Measurements from ENCODE around the gene NFKBIB. TPM values are rescaled to one million over a fixed set of nuclear protein-coding genes. Genes with fewer than 3 reads are reported as not detected.

Gene NFKBIB
- polyA plus RNA-seq, 1 donor from 2014 or later = 21.4 TPM

DNA sequence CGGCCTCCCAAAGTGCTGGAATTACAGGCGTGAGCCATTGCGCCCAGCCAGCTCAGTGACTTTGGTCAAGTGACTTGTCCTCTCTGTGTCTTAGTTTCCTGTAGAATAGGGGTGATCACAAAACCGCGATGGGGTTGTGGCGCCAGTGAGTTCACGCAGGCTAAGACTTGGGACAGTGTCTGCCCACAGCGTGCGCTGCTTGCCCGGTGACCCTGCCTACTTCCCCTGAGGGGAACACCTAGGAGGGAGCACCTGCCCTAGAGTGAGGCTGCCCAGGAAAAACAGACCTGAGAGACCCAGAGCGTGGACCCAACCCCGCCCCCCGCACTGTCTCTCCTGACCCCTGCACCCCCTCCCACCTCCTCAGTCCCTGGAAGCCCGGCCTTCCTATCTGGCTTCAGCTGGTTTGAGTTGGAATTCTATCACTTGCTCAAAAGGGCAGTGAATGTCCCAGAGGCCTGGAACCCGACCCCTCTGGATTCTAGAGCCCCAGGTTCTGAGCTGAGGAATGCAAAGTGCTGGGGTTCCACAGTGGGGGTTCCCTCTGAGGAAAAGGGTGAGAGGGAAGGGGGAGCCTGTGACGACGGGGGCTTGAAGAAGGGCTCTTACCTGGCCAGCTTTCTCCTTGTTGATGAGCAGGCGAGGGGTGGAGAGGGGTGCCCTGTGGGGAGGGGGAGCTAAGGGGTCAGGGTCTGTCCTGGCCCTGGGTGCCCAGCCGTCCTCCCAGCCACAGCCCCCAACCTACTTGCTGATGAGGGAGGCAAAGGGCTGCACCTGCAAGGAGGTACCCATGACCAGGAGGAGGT is 19.5 kb upstream of the NFKBIB start:
- H3F3A ChIP-seq (ENCODE audit: insufficient read depth, low read length, poor library complexity, severe bottlenecking) = no peaks in the 10 kb centered on the region
- H3K4me3 ChIP-seq (ENCODE audit: low read length) = no peak overlapping the region
- no peaks in the 10 kb centered on the region for H3K9me3 ChIP-seq (ENCODE audit: low read length)
- H3K9me2 ChIP-seq (ENCODE audit: insufficient read depth, low read length) = no peaks in the 10 kb centered on the region
- H3K79me2 ChIP-seq (replicated peaks; ENCODE audit: insufficient read depth, low read length) = no peaks in the 10 kb centered on the region
- no peaks in the 10 kb centered on the region for H3K27me3 ChIP-seq (ENCODE audit: insufficient read depth, low read depth, low read length)
- H4K20me1 ChIP-seq (ENCODE audit: insufficient read depth) = no peaks in the 10 kb centered on the region
- no peak overlapping the region for H2AFZ ChIP-seq (ENCODE audit: low read depth, low read length)
- TF ChIP-seq MXI1 (conservative IDR thresholded peaks at IDR 0.05; ENCODE audit: poor library complexity, severe bottlenecking) (no peak), EZH2 (IDR thresholded peaks at IDR 0.05; ENCODE audit: borderline replicate concordance, insufficient read depth, low read length, poor library complexity, severe bottlenecking) (no peak), TAF1 (IDR thresholded peaks at IDR 0.05; ENCODE audit: low read depth) (no peak), SMC3 (conservative IDR thresholded peaks at IDR 0.05; ENCODE audit: poor library complexity) (no peak), EP300 (conservative IDR thresholded peaks at IDR 0.05; ENCODE audit: poor library complexity, severe bottlenecking) (no peak), RAD21 (conservative IDR thresholded peaks at IDR 0.05) (no peak), POLR2AphosphoS5 (IDR thresholded peaks at IDR 0.05) (no peak)
- TF ChIP-seq, protein P1, sequence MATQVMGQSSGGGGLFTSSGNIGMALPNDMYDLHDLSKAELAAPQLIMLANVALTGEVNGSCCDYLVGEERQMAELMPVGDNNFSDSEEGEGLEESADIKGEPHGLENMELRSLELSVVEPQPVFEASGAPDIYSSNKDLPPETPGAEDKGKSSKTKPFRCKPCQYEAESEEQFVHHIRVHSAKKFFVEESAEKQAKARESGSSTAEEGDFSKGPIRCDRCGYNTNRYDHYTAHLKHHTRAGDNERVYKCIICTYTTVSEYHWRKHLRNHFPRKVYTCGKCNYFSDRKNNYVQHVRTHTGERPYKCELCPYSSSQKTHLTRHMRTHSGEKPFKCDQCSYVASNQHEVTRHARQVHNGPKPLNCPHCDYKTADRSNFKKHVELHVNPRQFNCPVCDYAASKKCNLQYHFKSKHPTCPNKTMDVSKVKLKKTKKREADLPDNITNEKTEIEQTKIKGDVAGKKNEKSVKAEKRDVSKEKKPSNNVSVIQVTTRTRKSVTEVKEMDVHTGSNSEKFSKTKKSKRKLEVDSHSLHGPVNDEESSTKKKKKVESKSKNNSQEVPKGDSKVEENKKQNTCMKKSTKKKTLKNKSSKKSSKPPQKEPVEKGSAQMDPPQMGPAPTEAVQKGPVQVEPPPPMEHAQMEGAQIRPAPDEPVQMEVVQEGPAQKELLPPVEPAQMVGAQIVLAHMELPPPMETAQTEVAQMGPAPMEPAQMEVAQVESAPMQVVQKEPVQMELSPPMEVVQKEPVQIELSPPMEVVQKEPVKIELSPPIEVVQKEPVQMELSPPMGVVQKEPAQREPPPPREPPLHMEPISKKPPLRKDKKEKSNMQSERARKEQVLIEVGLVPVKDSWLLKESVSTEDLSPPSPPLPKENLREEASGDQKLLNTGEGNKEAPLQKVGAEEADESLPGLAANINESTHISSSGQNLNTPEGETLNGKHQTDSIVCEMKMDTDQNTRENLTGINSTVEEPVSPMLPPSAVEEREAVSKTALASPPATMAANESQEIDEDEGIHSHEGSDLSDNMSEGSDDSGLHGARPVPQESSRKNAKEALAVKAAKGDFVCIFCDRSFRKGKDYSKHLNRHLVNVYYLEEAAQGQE (IDR thresholded peaks at IDR 0.05; ENCODE audit: borderline replicate concordance) = no peak
- TF ChIP-seq, protein P2, sequence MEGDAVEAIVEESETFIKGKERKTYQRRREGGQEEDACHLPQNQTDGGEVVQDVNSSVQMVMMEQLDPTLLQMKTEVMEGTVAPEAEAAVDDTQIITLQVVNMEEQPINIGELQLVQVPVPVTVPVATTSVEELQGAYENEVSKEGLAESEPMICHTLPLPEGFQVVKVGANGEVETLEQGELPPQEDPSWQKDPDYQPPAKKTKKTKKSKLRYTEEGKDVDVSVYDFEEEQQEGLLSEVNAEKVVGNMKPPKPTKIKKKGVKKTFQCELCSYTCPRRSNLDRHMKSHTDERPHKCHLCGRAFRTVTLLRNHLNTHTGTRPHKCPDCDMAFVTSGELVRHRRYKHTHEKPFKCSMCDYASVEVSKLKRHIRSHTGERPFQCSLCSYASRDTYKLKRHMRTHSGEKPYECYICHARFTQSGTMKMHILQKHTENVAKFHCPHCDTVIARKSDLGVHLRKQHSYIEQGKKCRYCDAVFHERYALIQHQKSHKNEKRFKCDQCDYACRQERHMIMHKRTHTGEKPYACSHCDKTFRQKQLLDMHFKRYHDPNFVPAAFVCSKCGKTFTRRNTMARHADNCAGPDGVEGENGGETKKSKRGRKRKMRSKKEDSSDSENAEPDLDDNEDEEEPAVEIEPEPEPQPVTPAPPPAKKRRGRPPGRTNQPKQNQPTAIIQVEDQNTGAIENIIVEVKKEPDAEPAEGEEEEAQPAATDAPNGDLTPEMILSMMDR (IDR thresholded peaks at IDR 0.05; ENCODE audit: poor library complexity, severe bottlenecking) = no peak
- H3K36me3 ChIP-seq (ENCODE audit: insufficient read depth, low read length) = no peaks in the 10 kb centered on the region
- H3K27ac ChIP-seq (ENCODE audit: low read length) = no peak overlapping the region
- H3K9ac ChIP-seq (ENCODE audit: low read length) = no peak overlapping the region
- H3K4me2 ChIP-seq (ENCODE audit: low read length) = no peak overlapping the region

DNA sequence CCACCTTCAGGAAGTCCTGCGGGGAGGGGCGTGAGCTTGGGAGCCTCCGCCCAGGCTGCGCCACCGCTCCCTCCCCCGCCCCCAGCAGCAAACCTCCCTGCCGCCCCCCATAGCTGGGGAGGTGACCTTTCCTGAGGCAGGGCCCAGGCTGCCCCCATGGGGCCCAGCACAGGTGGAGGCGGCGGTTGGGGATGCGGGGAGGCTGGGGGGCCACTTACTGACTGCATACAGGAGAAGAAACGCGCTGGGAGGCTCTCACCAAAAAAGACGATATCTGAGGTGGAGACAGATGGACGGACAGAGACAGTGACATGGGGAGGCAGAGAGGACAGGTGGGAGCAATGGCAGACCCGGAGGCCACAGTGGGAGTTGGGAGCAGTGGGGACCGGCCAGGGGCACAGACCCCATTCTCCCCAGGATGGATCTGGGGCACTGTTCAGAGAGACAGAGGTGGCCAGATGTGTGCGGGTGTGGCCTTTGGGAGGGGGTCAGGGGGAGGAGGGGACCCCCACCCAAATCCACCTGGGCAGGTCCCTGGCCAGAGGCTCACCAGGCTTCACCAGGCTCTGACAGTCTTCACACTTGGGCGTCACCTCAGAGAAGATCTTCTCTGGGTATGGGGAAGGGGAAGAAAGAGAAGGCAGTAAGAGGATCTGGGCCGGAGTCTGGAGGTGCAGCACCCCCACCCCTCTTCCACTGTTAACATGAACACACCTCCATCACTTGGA is 18.7 kb upstream of the NFKBIB start:
- no peak overlapping the region for H2AFZ ChIP-seq (ENCODE audit: low read depth, low read length)
- no peaks in the 10 kb centered on the region for H3K79me2 ChIP-seq (replicated peaks; ENCODE audit: insufficient read depth, low read length)
- H3K27ac ChIP-seq (ENCODE audit: low read length) = no peak overlapping the region
- no peaks in the 10 kb centered on the region for H3K36me3 ChIP-seq (ENCODE audit: insufficient read depth, low read length)
- TF ChIP-seq EP300 (conservative IDR thresholded peaks at IDR 0.05; ENCODE audit: poor library complexity, severe bottlenecking) (no peak), EZH2 (IDR thresholded peaks at IDR 0.05; ENCODE audit: borderline replicate concordance, insufficient read depth, low read length, poor library complexity, severe bottlenecking) (no peak), POLR2AphosphoS5 (IDR thresholded peaks at IDR 0.05) (no peak), SMC3 (conservative IDR thresholded peaks at IDR 0.05; ENCODE audit: poor library complexity) (no peak), MXI1 (conservative IDR thresholded peaks at IDR 0.05; ENCODE audit: poor library complexity, severe bottlenecking) (no peak), RAD21 (conservative IDR thresholded peaks at IDR 0.05) (no peak), TAF1 (IDR thresholded peaks at IDR 0.05; ENCODE audit: low read depth) (no peak)
- TF ChIP-seq, protein P1 (IDR thresholded peaks at IDR 0.05; ENCODE audit: borderline replicate concordance) = no peak
- TF ChIP-seq, protein P2 (IDR thresholded peaks at IDR 0.05; ENCODE audit: poor library complexity, severe bottlenecking) = no peak
- no peaks in the 10 kb centered on the region for H4K20me1 ChIP-seq (ENCODE audit: insufficient read depth)
- no peak overlapping the region for H3K9ac ChIP-seq (ENCODE audit: low read length)
- no peaks in the 10 kb centered on the region for H3F3A ChIP-seq (ENCODE audit: insufficient read depth, low read length, poor library complexity, severe bottlenecking)
- no peaks in the 10 kb centered on the region for H3K9me2 ChIP-seq (ENCODE audit: insufficient read depth, low read length)
- H3K4me2 ChIP-seq (ENCODE audit: low read length) = no peak overlapping the region
- H3K4me3 ChIP-seq (ENCODE audit: low read length) = no peak overlapping the region
- no peaks in the 10 kb centered on the region for H3K9me3 ChIP-seq (ENCODE audit: low read length)
- H3K27me3 ChIP-seq (ENCODE audit: insufficient read depth, low read depth, low read length) = no peaks in the 10 kb centered on the region
